ENCODE measurements around the gene MED12L. TPM values are rescaled to one million over a fixed set of nuclear protein-coding genes. Genes with fewer than 3 reads are reported as not detected.

MED12L gene
- total RNA-seq, 6 experiments from 2014 or later = 0.05 to 0.64 (median 0.13) TPM; not detected in 1

DNA sequence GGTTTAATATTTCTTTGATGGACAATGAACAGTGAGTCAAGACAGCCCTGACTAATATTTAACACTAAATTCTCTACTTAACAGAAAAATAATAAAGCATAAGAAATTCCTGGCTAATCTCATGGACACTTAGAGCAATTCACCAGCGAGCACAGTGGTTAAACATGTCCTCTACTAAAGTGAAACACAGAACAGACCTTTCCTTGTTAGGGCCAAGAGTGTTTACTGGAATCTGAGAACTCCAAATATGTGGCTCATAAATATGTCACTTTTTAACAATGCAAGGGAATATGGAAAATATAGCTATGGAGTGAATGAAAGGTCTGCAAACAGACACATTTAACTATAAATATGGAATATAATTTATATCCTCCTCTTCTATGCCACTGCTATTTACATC lies 394.0 kb downstream of the MED12L start:
- H3K9me3 Mint-ChIP-seq = peaks cover 9% of the 10 kb centered on the region; the same call in 1 of the 2 replicates
- H3K27ac Mint-ChIP-seq = no peak overlapping the region
- TF ChIP-seq, protein P1, sequence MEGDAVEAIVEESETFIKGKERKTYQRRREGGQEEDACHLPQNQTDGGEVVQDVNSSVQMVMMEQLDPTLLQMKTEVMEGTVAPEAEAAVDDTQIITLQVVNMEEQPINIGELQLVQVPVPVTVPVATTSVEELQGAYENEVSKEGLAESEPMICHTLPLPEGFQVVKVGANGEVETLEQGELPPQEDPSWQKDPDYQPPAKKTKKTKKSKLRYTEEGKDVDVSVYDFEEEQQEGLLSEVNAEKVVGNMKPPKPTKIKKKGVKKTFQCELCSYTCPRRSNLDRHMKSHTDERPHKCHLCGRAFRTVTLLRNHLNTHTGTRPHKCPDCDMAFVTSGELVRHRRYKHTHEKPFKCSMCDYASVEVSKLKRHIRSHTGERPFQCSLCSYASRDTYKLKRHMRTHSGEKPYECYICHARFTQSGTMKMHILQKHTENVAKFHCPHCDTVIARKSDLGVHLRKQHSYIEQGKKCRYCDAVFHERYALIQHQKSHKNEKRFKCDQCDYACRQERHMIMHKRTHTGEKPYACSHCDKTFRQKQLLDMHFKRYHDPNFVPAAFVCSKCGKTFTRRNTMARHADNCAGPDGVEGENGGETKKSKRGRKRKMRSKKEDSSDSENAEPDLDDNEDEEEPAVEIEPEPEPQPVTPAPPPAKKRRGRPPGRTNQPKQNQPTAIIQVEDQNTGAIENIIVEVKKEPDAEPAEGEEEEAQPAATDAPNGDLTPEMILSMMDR (IDR thresholded peaks at IDR 0.05) = no peak
- H3K4me1 Mint-ChIP-seq (ENCODE audit: low read depth) = no peaks in the 10 kb centered on the region
- H3K4me3 Mint-ChIP-seq = no peak overlapping the region
- DNase-seq = no peak
- H3K27me3 Mint-ChIP-seq (ENCODE audit: insufficient read depth) = peaks cover 2% of the 10 kb centered on the region; the same call in 1 of the 2 replicates
- H3K36me3 Mint-ChIP-seq (ENCODE audit: low read depth) = no peaks in the 10 kb centered on the region

- H3K4me3 Mint-ChIP-seq = no peak overlapping the region
- H3K27ac Mint-ChIP-seq = no peak overlapping the region
- H3K9me3 Mint-ChIP-seq = peaks cover 9% of the 10 kb centered on the region; the same call in 1 of the 2 replicates
- H3K36me3 Mint-ChIP-seq (ENCODE audit: low read depth) = no peaks in the 10 kb centered on the region
- TF ChIP-seq, protein P1 (IDR thresholded peaks at IDR 0.05) = no peak
- no peak for DNase-seq
- H3K4me1 Mint-ChIP-seq (ENCODE audit: low read depth) = no peaks in the 10 kb centered on the region
- peaks cover 2% of the 10 kb centered on the region; the same call in 1 of the 2 replicates for H3K27me3 Mint-ChIP-seq (ENCODE audit: insufficient read depth)
Observed at GRCh38 chr3:151480492-151480891, 395.0 kb downstream of the MED12L start.

DNA sequence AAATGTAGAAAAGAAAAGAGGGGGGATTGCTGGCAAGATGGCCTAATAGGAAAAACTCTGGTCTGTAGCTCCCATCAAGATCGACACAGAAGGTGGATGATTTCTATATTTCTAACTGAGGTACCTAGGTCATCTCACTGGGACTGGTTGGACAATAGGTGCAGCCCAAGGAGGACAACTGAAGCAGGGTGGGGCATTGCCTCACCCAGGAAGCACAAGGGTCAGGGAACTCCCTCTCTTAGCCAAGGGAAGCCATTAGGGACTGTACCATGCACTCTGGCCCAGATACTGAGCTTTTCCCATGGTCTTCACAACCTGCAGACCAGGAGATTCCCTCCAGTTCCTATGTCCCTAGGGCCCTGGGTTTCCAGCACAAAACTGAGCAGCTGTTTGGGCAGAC lies 398.0 kb downstream of the MED12L start:
- TF ChIP-seq, protein P1 (IDR thresholded peaks at IDR 0.05) = no peak
- DNase-seq = no peak
- H3K27ac Mint-ChIP-seq = no peak overlapping the region

GRCh38 chr3:151483961-151484520 lies 398.6 kb downstream of the MED12L start:
- H3K4me3 Mint-ChIP-seq = no peak overlapping the region

More for the DNA sequence above, 398.0 kb downstream of the MED12L start:
- H3K4me3 Mint-ChIP-seq = no peak overlapping the region
- peaks cover 9% of the 10 kb centered on the region; the same call in 1 of the 2 replicates for H3K9me3 Mint-ChIP-seq
- H3K36me3 Mint-ChIP-seq (ENCODE audit: low read depth) = no peaks in the 10 kb centered on the region
- H3K27me3 Mint-ChIP-seq (ENCODE audit: insufficient read depth) = peaks cover 2% of the 10 kb centered on the region; the same call in 1 of the 2 replicates
- no peaks in the 10 kb centered on the region for H3K4me1 Mint-ChIP-seq (ENCODE audit: low read depth)

More at GRCh38 chr3:151483961-151484520, 398.6 kb downstream of the MED12L start:
- H3K27ac Mint-ChIP-seq = no peak overlapping the region
- H3K27me3 Mint-ChIP-seq (ENCODE audit: insufficient read depth) = peaks cover 2% of the 10 kb centered on the region; the same call in 1 of the 2 replicates
- TF ChIP-seq, protein P1 (IDR thresholded peaks at IDR 0.05) = no peak
- peaks cover 9% of the 10 kb centered on the region; the same call in 1 of the 2 replicates for H3K9me3 Mint-ChIP-seq
- H3K36me3 Mint-ChIP-seq (ENCODE audit: low read depth) = no peaks in the 10 kb centered on the region
- H3K4me1 Mint-ChIP-seq (ENCODE audit: low read depth) = no peaks in the 10 kb centered on the region
- DNase-seq = no peak

Other genes starting within 250 kb of the MED12L start
- gene MINDY4B, start 180.2 kb upstream of the MED12L start, total RNA-seq (2021; fragmentation: NEBNext Ultra II Directional; extraction: Animal tissue kit (Norgen Biotek cat#: 25700)) = not detected
- gene CLRN1, start 112.9 kb upstream of the MED12L start, total RNA-seq (2021; fragmentation: NEBNext Ultra II Directional; extraction: Animal tissue kit (Norgen Biotek cat#: 25700)) = not detected
- not detected for gene GPR171, start 117.6 kb downstream of the MED12L start, total RNA-seq (2021; fragmentation: NEBNext Ultra II Directional; extraction: Animal tissue kit (Norgen Biotek cat#: 25700))
- gene P2RY14, start 192.9 kb downstream of the MED12L start, total RNA-seq (2021; fragmentation: NEBNext Ultra II Directional; extraction: Animal tissue kit (Norgen Biotek cat#: 25700)) = not detected
- not detected for gene GPR87, start 231.2 kb downstream of the MED12L start, total RNA-seq (2021; fragmentation: NEBNext Ultra II Directional; extraction: Animal tissue kit (Norgen Biotek cat#: 25700))
- gene P2RY13, start 243.9 kb downstream of the MED12L start, total RNA-seq (2021; fragmentation: NEBNext Ultra II Directional; extraction: Animal tissue kit (Norgen Biotek cat#: 25700)) = not detected